ENCODE results near the gene DENND10.
"Not testable (repeated sequence)": the region's sequence is repeated elsewhere in the genome, so short reads cannot be mapped to it uniquely, and the experiment has no call there.

Gene DENND10

DNA sequence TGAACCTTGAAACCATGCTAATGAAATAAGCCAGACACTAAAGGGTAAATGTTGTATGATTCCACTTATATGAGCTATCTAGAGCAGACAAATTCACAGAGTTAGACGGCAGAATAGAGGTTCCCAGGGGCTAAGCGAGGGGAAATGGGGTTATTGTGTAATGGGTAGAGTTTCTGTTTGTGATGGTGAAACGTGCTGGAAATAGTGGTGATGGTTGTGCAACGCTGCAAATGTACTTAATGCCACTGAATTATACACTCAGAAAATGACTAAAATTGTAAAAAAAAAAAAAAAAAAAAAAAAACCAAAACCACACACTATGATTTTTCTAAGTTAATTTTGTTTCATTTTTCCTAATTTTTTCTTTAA is 31.6 kb downstream of the DENND10 start:
- DNase-seq, result no peak

DNA sequence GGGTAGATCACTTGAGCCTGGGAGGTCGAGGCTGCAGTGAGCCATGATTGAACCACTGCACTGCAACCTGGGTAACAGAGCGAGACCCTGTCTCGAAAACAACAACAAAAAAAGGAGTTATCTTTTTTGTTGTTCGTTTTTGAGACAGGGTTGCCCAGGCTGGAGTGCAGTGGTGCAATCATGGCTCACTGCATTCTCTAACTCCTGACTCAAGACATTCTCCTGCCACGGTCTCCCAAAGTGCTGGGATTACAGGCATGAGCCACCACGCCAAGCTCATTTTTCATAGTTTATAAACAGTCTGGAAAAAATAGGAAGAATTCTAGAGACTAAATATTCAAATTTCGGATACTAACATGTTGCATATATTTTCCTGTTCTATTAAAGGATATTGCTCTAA is 32.2 kb downstream of the DENND10 start:
- no peak for DNase-seq

DNA sequence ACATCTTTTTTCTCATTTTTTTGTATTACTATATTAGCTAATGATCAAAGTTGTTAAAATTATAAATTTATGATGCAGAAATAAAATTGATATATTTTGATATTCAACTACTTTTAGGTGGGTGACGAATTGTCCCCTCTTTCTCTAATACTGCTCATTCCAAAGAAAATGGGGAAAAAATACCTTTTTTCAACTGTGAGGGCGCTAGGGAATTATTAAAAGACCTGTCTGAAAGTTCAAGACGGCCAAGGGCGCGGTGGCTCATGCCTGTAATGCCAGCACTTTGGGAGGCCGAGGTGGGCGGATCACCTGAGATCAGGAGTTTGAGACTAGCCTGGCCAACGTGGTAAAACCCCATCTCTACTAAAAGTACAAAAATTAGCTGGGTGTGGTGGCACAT is 34.0 kb downstream of the DENND10 start:
- DNase-seq, result not testable (repeated sequence)

DNA sequence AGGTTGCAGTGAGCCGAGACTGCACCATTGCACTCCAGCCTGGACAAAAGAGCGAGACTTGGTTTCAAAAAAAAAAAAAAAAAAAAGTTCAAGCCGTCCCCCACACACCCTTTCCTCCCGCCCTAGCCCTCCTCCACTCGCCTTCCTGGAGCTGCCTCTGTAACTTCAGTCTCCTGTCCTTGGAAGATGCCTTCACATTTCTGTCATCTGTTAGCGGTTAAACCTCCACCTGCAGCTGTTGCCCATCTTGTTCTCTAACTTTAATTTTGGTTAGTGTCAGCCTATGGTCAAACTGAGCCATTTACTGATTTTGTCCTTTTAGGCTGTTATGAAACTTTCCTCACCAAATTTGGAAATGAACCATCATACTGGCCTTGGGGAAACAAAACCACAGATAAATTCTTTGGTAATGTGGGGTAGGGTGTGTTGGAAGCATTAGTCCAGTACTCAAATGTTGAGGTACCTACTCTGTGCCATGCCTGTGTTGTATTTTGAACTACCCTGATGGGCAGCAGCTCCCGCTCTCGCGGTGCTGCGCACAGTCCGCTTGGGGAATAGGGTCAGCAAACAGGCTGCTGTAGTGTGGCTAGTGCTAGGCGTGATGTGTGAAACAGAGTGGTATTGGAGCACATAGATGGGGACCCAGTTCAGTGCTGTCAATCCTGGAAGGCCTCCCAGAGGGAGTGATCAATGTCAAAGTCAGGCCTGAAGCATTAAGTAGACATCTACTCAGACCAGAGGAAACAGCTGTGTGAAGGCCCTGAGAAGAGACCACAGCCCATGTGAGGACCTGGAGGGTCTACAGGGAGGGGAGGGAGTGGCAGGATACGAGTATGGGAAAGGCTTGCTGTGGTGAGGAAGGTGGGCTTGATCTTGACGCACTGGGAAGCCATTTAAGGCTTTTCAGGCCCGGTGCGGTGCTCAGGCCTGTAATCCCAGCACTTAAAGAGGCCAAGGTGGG is 34.7 kb downstream of the DENND10 start:
- no peak for DNase-seq

DNA sequence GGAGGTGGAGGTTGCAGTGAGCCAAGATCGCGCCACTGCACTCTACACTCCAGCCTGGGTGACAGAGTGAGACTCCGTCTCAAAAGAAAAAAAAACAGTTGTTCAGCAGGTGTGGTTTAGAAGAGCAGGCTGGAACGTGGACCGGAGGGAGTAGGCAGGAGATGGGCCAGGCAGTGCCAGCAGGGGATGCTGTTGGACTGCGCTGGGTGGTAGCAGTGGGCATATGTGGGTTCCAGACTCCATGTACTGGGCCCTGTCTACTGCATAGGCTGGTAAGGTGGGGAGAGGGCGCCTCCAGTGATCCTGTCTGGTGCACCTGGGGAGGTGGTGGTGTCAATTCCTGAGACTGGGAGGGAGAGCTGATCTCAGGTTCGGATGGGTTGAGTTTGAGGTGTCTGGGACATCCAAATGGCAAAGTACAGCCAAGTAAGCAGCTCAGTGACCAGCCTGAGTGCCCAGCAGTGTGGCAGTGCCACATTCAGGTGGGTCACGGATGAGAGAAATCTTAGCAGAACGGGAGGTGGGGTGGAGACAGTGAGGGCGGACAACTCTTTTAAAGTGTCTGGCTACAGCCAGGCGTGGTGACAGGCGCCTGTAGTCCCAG is 35.7 kb downstream of the DENND10 start:
- DNase-seq, result peak in 3 of 4 experiments; percentile 14 to 30 (median 20)

DNA sequence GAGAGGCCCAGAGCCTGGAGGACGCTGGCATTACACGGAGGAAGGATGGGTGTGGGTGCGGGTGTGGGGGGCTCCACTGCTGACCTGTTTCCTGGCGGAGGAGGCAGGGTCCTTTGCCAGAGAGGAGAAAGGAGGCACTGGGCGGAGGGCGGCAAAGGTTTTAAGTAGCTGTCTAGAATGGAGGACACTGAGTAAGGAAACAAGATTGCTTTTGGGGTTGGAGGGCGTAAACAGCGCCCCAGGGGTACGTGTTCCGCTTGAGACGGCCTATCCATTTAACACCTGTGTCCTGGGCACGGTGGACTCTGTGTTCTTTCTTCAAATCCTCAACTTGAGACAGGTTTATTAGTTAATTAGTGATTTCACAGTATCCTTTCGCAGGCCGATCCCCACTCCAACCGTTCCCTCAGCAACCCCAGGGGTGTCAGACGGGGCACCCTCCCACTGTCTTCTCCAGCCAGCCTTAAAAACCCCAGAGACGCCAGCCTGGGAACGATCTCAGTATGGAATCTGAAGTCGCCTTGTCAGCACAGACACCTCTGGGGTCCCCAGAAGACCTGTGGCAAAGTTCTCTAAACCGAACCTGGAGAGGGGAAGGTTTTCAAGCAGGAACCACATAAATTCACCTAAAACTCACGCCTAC is 36.8 kb downstream of the DENND10 start:
- DNase-seq, result no peak

DNA sequence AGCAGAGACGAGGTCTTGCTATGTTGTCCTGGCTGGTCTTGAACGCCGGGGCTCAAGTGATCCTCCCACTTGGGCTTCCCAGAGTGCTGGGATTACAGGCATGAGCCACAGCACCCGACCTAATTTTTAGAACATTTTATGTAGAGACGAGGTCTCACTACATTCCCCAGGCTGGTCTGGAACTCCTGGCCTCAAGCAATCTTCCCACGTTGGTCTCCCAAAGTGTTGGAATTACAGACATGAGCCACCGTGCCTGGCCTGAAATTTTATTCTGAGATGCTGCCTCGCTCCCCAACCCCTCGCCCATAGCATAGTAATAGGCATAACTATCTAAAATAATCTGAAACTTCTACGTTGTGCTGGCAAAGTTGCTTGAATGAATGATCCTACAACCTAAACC is 39.7 kb downstream of the DENND10 start:
- DNase-seq, result no peak

DNA sequence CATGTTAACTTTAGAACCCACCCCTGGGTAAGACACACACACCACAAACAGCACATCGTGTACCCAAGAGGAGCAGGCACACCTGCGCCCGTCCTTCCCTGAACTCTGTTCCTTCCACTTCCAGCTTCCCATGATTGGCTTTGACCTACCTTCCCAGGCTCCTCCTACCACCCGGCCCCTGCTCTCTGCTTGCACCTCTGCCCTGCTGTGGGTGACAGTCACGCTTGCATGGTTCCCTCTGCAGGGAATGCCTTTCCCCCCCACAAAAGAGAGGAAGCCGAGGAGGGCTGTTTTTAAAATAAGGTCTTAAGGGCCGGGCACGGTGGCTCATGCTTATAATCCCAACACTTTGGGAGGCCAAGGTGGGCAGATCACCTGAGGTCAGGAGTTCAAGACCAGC is 45.2 kb downstream of the DENND10 start:
- no peak for DNase-seq

DNA sequence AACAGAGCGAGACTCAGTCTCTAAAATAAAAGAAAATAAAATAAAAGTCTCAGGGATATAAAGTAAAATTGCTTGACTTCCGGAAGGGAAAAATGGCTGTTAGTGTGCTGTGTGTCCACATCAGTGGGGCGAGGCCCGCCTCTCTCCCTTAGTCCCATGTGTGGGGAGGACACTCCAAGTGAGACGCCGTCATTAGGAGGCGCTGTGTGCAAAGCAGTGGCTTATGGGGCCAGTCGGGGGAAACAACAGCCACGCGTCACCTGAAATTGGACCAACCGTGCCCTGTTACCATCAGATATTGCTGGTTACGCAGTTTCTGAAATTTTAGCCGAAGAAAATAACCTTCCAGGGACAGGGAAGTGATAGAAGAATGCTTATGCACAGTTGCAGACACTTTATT is 45.8 kb downstream of the DENND10 start:
- DNase-seq, result no peak

DNA sequence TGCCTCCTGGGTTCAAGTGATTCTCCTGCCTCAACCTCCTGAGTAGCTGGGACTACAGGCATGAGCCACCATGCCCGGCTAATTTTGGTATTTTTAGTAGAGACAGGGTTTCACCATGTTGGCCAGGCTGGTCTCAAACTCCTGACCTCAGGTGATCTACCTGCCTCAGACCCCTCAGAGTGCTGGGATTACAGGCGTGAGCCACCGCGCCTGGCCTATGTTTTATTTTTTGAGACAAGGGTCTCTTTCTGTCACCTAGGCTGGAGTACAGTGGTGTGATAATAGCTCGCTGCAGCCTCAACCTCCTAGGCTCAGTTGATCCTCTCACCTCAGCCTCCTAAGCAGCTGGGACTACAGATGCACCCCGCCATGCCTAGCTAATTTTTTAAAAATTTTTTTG is 47.7 kb downstream of the DENND10 start:
- DNase-seq, result not testable (repeated sequence)

DNA sequence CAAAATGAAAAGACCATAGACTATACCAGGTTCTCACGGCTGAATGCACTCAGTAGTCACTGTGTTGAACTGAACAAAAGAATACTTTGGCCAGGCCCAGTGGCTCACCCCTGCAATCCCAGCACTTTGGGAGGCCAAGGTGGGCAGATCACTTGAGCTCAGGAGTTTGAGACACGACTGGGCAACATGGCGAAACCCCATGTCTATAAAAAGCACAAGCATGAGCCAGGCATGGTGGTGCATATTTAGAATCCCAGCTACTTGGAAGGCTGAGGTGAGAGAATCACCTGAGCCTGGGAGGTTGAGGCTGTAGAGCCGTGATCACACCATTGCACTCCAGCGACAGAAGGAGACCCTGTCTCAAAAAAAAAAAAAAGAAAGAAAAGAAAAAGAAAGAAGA is 49.1 kb downstream of the DENND10 start:
- no peak for DNase-seq

DNA sequence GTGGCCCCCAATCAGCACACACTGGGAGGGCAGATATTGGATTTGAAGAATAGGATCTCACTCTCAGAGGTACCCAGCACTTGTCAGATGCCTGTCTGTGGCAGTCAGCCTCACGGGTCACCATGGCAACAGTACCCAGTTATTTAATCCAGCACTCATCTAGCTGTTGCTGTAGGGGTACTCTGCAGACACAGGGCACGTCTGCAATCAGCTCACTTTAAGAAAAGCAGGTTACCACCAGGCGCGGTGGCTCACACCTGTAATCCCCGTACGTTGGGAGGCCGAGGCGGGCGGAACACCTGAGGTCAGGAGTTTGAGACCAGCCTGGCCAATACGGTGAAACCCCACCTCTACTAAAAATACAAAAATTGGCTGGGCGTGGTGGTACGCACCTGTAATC is 49.7 kb downstream of the DENND10 start:
- no peak for DNase-seq

DNA sequence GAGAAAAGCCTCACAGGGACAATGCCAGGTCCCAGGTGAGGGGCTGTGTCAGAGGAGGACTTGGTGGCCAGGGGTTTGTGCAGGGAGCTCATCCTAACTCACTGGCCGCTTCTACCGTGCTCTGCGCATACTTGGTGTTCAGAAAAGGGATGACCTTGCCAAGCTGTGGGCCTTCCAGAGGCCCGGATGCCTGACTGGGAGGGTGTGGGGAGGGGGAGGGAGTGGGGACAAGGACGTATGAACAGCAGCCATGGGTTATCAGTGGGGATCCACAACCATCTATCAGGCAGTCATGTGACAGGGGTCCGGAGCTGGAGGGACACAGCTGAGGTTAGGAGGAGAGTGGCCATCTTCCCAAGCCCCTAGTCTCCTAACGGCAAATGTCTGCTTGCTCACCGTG is 55.4 kb downstream of the DENND10 start:
- no peak for DNase-seq

DNA sequence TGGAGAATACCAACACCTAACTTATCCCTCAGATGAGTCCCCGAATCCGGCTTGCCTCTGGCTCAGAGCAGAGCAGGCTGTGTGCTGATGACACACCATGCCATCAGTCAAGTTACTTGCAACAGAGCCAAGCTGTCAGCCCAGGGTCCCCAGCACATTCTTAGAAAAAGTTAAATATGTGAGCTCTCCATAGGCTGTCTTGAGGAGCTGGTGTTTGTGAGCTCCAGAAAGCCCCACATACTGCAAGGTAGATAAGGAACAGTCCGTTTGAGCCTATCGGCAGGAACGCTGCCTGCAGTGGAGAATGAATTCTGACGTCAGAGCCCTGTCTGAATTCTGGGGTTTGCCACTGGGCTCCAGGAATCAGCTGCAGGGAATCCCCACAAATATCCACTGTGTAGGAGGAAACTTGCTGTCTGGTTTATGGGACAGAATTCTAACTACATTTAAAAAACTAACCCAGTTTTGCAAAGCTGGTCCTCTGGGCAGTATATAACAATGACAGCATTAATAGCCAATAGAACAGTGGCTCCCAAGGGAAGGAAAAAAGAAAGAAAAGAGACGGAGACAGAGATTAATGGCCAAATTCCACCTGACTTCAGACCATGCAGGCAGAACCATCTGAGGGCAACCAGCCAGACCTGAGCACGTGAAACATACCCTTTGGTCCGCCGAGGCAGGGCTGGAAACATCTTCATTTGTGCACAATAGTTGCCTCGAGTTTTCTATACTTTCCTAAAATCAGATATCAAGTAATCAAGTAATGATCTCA is 58.0 kb downstream of the DENND10 start:
- DNase-seq, result no peak

DNA sequence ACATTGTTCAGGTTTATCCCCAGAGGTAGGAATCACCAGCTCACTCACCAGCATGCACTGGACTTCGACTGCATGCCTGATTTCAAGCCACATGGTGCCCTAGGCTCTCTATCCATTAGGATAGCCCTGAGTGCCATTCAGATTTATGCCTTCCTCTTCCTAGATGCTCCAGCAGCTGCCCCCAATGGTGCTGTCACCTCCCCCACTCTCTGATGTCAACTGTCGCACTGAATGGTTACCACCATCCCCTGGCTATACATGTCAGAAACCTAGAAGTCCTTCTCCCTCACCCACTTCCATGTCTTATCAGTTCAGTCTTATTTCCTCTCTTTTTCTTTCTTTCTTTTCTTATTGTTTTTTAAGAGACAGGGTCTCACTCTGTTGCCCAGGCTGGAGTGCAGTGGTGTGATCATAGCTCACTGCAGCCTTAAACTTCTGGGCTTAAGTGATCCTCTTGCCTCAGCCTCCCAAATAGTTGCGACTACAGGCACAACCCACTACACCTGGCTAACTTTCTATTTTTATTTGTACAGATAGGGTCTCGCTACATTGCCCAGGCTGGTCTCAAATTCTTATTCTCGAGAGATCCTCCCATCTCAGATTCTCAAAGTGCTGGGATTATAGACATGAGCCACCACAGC is 58.7 kb downstream of the DENND10 start:
- DNase-seq, result no peak

DNA sequence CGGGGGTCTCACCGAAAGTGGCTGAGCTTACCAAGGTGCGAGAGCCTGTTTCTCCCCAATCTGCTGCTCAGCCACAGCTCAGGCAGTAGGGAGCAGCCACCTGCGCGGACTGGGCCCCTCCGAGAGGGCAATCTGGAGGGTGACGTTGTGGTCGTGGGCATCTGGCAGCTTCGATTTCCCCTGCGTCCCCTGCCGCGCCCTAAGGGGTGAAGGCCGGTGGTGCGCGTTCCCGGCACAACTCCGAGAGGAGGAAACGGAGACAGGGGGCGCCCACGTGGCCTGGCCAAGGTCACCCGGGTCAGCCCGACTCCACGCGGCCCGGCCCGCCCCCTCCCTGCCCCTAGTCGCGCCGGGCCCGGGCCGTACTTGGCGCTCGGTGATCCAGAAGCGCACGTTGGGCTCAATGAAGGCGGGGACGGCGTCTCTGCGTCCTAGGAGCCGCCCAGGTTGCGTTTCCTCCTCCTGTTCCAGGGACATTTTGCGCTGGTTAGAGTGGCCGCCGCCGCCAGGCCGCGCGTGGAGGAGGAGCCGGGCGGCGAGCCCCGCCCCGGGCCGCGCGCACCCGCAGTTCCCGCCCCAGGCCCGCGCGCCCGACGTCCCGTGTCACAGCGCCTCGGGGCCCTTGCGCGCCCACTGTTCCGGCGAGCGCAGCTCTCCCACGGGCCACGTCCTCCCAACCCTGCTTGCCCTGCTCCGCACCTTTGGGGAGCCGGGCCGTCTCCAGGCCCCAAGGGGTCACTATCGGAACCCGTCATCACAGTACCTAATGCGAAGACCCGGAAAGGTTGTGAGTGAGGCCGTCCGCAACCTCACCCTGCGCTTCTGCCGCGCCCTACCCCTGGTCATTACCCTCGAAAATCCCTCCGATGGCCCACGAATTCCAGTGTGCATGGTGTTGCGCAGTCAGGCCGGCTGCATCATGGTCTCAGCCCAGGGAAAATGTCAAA is 61.5 kb downstream of the DENND10 start, which contains the start of gene SFXN4:
Gene SFXN4, minus strand, starts transcription at position 544 of the 947 bp plus-strand sequence. Its CDS starts 67 bp downstream, at position 477.
- DNase-seq, result peak; percentile 56 to 72 (median 72)

DNA sequence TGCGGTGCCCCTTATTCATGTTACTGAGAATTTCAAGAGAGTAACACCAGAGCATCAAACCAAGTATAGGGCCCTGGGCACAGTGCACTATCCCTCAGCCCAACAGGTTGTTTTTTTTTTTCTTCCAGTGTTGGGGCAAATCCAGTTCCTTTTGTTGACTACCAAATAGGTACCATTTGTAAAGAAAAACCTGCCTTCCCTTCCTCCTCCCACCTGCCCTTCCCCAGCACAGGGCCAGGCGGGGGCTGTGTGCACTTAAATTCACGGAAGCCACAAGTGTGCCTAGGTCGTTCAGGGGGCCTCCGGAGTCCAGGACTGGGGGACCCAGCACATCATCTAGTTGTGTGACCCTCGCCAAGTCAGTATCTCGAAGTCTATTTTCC is 62.2 kb downstream of the DENND10 start:
- DNase-seq, result no peak

DNA sequence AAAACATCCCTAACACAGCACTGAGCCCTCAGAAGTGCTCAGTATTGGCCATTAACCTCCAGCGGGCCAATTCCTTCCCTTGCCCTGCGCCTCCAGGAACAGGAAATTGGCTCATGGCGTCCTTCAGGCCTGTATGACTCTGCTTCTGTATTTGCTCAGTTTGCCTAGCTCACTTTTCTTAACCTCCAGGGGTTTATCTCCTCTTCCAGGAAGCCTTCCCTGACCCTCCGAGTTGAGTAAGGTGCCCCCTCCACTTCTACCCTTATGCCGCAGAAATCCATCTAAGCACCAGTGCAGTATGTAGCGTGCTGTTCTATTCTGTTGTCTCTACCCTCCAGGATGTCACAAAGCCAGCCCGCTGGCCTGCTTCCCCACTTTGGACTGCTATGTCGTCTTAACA is 62.7 kb downstream of the DENND10 start:
- DNase-seq, result no peak

DNA sequence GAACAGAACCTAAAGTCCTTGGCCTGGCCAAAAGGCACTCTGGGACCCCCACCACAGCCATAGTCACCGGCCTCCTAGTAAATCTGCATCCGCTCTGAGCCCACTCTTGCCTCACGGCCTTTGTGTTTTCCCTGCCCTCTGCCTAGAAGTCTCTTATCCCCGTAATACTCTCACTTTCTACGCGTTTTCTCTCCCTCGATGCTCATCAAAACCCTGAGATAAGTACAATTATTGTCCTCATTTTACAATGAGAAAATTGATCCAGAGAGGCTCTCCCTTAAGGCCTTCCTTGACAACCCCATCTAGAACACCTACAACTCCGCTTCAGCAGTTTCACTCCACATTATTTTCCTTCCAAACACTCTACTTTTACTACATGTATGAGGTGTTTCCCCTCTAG is 63.1 kb downstream of the DENND10 start:
- DNase-seq, result no peak

DNA sequence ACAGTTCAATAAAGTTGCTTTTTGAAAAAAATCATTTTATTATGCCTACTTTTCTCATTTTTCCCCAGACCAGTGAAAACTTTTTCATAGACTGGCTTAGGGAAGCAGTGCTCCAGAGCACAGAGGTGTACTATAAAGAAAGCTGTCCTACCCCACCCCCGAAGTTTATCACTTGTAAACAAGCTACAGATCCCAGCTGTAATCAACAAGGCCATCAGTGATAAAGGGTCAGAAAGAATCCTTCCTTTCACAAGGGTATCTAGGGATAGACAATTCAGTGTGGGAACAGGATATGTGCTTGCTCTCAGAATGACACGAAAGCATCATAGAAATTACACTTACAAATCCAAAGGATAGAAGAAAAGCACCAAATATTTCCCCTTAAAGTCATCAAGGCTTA is 70.2 kb downstream of the DENND10 start:
- no peak for DNase-seq

DNA sequence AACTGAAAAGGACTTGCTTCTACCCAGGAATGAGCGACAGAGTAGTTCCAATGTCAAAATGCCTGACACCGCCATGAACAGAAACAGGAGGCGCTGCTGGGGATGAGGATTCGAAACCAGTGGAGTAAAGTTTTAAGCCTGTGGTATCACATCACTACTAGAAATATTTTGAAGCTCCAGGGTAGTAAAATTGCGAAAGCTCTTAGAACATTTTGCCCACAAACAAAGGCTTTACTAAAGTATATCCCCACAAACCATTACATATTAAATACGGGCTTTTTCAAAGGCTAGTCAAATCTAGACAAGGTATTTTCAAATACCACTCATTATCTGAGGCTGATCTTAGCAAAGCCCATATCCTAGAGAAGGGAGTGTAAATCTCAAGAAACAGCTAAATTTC is 72.3 kb downstream of the DENND10 start:
- no peak for DNase-seq

Measured in activated CD4-positive, CD25-positive, alpha-beta regulatory T cell (primary cell).